Astrocyte of the spinal cord (primary cell): ENCODE measurements around the gene R3HDM2.

Source experiments
- DNase-seq: peaks from one replicate; pipeline ENCODE4 v3.0.0; 2011; ENCODE audit warnings: low read depth, low spot score
- H3K4me3 ChIP-seq: 2 replicates; pipeline ENCODE4 v1.5.1; 2011; ENCODE audit warnings: low read depth, mild to moderate bottlenecking, low read length, moderate library complexity
- CTCF ChIP-seq: IDR thresholded peaks from 2 replicates; pipeline ENCODE4 v1.5.1; 2012; ENCODE audit warnings: low read depth, mild to moderate bottlenecking, low read length, inconsistent platforms
- in situ Hi-C: cut with HindIII; loops from 2 replicates; pipeline ENCODE4 v1.10.0; 2017; ENCODE audit warnings: low sequenced_read_pairs

Gene R3HDM2

GRCh38 chr12:57262126-57262822 lies 168.6 kb downstream of the R3HDM2 start:
- H3K4me3 ChIP-seq = no peak overlapping the region
- in situ Hi-C loops = no loop called here
- no peak for TF ChIP-seq CTCF

GRCh38 chr12:57261428-57261865 lies 169.4 kb downstream of the R3HDM2 start:
- DNase-seq = no peak
- no peak for TF ChIP-seq CTCF
- H3K4me3 ChIP-seq = no peak overlapping the region
- in situ Hi-C loops = no loop called here

More at GRCh38 chr12:57262126-57262822, 168.6 kb downstream of the R3HDM2 start:
- no peak for DNase-seq

GRCh38 chr12:57260366-57260765 lies 170.5 kb downstream of the R3HDM2 start:
- no peak overlapping the region for H3K4me3 ChIP-seq
- in situ Hi-C loops = no loop called here
- no peak for DNase-seq
- TF ChIP-seq CTCF = no peak

GRCh38 chr12:57258977-57259970 lies 171.6 kb downstream of the R3HDM2 start:
- no peak for TF ChIP-seq CTCF
- DNase-seq = no peak
- H3K4me3 ChIP-seq = no peak overlapping the region
- in situ Hi-C loops = no loop called here

GRCh38 chr12:57255916-57256315 lies 174.9 kb downstream of the R3HDM2 start:
- in situ Hi-C loops = no loop called here
- no peak for DNase-seq
- TF ChIP-seq CTCF = no peak
- no peak overlapping the region for H3K4me3 ChIP-seq

- TF ChIP-seq CTCF = no peak
- DNase-seq = no peak
- no peak overlapping the region for H3K4me3 ChIP-seq
- in situ Hi-C loops = no loop called here
Observed at GRCh38 chr12:57254506-57255280, 176.2 kb downstream of the R3HDM2 start.
